ENCODE measurements around the gene IQCE.
"Not testable (repeated sequence)": the region's sequence is repeated elsewhere in the genome, so short reads cannot be mapped to it uniquely, and the experiment has no call there.

Gene IQCE

DNA sequence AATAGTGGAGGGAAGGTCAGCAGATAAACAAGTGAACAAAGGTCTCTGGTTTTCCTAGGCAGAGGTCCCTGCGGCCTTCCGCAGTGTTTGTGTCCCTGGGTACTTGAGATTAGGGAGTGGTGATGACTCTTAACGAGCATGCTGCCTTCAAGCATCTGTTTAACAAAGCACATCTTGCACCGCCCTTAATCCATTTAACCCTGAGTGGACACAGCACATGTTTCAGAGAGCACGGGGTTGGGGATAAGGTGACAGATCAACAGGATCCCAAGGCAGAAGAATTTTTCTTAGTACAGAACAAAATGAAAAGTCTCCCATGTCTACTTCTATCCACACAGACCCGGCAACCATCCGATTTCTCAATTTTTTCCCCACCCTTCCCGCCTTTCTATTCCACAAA lies 25.2 kb upstream of the IQCE start:
- DNase-seq = not testable (repeated sequence)

DNA sequence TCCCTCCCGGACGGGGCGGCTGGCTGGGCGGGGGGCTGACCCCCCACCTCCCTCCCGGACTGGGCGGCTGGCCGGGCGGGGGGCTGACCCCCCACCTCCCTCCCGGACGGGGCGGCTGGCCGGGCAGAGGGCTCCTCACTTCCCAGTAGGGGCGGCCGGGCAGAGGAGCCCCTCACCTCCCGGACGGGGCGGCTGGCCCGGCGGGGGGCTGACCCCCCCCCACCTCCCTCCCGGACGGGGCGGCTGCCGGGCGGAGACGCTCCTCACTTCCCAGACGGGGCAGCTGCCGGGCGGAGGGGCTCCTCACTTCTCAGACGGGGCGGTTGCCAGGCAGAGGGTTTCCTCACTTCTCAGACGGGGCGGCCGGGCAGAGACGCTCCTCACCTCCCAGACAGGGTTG lies 24.6 kb upstream of the IQCE start:
- DNase-seq = not testable (repeated sequence)

DNA sequence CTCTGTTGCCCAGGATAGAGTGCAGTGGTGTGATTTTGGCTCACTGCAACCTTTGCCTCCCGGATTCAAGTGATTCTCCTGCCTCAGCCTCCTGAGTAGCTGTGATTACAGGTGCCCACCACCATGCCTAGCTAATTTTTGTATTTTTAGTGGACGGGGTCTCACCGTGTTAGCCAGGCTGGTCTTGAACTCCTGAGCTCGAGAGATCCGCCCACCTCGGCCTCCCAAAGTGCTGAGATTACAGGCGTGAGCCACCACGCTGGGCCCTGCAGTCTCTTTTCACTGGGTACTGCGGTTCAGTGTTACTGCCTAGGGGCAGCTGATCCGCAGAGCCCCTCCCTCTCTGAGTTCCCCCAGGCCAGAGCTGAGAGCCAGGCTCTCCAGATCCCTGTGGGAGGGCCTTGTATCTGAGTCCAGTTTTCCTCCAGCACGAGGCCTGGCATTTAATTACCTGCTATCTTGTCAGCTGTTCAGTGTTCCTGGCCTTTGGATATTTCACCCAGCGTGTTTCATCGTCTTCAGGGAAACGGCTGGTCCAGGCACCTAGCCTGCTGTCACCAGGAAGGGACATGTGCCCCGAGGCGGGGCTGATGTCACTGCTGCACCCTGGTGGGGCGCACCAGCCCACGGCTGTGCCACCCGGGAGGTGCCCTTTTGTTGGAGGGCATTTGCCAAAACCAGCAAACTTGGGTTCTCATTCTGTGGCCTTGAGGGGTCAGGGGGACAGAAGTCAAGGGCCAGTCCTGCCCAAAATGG lies 22.7 kb upstream of the IQCE start:
- not testable (repeated sequence) for DNase-seq

DNA sequence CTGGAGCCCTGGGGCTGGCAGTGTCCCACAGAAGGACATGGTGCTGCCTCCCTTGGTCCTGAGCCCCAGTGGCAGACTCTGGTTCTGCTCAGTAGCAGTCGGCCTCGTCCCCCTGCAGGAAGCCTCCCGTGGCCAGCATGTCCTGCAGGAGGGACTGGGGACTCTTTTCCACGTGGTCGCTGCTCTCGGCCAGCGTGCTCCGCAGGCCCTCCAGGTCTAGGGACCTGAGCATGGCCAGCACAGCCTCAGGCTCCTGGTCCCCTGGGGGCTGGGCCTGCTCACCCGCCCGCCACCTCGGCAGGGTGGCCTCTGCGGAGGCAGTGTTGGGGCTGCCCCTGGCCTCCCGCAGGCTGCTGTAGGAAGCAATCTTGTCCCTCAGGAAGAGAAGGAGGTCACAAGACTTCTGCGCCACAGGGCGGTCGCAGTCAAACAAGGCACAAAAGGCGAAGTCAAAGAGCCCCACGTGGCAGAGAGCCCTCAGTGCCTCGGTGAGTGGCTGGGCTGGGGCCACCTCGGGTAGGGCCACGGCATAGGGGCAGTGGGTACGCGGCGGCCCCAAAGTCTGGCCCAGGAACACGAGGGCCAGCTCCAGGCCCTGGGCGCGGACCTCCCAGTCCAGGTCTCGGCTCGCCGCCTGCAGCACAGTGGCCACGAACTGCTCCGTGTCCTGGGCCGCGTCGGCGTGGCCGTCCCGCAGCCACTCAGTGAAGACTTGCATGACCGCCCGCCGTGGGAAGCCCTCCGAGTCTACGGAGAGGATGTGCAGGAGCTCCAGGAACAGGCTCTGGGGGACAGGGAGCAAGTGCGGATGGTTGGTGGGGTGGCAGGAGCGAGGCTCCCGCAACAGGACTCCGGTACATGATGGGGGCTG lies 20.6 kb upstream of the IQCE start:
- DNase-seq = no peak

DNA sequence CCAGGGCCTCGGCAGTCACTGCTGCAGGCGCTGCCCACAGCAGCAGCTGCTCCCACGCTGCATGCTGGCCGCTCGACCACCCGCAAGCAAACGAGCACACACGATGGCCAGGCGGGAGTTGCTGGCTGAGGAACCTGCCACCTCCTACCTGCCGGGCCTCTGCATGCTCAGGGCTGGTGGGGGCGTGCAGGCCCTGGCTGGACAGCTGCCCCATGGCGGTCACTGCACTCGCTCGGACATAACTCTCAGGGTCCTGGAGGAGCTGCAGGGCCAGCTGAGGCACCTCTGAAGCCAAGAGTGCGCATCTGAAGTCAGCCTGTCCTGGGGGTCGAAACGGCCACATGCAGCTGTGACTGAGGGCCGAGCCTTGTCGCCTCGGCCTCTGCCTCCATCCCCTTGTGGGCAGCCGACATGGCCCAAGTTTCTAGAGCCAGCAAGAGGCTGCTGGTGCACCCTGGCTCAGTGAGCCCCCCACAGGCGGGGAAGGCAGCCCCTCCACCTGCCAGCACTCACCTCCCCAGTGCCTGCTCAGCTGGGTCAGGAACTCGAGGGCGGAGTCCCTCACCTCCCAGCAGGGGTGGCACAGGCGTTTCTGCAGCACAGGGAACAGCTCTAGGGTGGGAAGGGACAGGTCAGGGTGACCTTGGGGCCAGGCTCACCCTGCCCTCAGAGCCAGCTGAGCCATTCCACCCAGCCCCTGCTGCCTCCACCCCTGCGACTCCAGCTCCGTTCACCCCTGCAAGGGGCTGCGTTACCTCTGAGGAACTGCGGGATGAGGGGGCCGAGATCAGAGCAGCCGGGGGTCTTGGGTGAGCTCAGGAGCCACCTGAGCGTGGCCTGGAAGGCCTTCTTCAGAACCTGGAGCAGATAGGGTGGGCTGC lies 19.5 kb upstream of the IQCE start:
- no peak for DNase-seq

DNA sequence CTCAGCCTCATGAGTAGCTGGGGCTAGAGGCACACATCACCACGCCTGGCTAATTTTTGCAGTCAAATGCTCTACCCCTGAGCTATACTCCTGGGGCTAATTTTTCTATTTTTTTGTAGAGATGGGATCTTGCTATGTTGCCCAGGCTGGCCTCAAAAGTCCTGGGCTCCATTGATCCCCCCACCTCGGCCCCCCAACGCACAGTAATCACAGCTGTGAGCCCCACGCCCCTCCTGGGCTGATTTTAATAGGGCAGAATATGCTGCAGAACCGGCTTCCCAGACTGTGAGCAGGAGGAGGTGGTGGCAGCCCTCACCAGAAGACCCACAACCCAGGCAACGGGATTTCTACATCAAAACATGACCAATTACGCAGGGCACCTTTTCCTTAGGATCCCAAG lies 18.6 kb upstream of the IQCE start:
- no peak for DNase-seq

DNA sequence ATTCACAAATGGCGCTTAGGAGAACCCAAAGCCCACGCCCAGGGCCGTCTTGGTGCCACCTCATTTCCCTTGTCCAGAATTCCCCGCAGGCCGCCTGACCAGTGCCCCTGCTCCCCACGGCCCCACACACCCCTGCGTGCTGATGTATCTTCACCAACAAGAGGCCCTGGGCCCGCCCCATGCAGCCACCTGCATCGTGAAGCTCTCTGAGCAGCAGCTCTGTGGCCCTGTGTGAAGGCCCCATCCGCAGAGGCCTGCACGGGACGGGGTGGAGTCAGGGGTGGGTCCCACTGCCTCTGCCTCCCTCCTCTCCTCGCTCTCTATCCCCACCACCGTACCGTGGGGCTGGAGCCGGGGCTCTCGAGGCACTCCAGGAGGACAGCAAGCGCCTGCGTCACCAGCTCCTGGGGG lies 18.1 kb upstream of the IQCE start:
- DNase-seq = no peak

DNA sequence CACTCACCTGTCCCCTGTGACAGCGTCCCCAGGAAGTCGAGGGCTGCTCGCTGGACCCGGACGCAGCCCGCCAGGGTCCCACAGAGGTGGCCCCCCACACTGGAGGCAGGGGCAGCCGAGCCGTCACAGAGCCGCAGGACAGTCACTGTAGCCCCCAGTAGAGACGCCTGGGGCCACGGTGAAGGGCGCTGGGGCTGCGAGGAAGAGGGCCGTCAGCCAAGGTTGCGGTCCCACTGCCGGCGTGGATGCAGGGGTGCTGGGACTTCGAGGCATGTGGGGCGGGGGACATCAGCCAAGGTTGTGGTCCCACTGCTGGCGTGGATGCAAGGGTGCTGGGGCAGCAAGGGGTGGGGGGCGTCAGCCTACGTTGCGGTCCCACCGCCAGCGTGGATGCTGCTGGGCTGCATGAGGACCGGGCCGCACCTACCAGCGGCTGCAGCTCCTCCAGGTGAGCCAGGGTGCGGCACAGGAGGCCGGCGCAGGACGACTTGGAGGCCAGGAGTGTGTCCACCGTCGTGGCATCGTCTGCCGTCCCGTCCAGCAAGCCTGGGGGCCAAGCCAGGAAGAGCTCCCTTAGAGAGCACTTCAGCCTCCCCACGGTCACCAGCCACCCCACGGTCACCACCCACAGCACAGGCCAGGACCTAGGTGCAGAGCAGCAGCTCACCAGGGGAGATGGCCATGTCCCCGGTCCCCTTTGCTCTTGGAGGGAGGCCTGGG lies 17.3 kb upstream of the IQCE start:
- no peak for DNase-seq

DNA sequence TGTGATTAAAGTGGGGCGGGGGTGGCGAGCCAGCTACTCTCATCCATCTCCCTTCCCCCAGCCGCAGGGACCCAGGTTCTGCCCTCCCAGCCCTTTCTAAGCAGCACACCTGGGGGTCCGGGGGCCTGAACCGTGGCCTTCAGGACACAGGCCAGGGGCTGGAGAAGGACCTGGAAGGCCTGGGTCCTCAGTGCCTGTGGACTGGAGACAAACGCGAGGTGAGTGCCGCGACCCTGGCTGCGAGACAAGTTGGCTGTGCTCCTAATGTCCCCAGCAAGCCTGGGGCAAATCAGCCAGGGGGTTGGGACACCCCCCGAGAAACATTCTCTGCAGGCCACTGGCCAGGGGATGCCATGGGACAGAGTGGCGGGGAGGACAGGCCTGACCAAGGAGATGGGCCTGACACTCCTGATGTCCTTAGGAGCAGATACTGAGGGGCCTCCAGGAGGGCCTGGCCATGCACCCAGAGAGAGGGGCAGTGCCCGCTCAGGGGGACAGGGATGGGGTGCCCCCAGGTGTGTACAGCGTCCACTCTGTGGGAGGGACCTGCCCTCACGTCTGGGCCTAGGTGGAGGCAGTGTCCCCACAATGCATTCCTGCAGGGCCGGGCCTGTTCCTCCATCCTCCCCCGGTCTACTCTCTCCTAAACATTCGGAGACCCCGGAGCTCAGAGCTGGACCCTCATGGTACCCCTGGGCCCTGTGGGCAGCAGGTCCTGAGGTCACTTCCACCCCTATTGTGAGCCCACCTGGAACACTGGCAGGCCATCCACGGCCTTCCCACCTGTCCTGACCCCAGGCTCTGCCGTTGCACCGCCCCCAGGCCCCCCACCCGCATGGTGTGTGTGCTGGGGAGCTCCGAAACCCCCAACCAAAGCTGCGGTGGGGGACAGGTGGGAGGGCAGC lies 16.5 kb upstream of the IQCE start:
- no peak for DNase-seq

DNA sequence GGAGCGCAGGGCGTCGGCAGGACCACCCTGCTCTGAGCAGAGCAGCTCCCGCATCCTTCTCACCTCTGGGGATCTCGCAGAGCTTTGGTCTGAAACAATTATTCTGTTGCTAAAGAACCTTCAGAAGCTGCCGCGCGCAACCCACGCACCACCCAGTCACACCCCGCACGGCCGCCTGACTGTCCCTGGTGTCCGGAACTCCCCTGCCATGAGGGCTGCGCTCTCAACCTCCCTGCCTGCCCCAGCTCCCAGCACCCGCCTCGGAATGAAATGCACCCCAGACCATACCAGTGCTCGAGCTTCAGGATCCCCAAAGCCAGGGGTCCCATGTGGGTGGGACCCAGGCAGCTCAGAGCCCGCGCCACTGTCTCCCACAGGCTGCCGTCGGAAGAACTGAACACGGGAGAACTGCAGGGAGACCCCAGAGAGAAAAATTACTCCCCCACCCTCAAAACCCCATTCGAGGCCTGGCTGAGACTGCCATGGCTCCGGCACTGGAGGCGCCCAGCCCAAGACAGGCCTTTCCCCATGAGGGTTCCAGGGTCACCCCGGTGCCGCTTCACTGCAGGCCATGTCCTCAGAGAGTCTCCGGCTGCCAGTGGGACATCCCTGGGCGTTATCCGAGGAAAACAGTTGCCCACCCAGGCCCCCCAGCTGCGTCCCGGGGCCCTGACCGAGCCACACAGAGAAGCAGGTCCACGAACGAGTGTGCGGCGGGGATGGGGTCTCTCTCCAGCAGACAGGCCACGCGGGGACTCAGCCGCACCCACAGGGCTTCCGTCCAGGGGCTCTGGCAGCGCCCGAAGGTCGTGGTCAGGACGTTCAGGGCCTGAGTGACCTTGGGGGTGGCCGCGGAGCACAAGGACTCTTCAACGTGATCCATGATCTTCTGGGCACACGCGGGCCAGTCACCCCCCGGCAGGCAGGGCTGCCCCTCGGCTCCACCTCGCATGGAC lies 15.6 kb upstream of the IQCE start:
- DNase-seq = no peak

DNA sequence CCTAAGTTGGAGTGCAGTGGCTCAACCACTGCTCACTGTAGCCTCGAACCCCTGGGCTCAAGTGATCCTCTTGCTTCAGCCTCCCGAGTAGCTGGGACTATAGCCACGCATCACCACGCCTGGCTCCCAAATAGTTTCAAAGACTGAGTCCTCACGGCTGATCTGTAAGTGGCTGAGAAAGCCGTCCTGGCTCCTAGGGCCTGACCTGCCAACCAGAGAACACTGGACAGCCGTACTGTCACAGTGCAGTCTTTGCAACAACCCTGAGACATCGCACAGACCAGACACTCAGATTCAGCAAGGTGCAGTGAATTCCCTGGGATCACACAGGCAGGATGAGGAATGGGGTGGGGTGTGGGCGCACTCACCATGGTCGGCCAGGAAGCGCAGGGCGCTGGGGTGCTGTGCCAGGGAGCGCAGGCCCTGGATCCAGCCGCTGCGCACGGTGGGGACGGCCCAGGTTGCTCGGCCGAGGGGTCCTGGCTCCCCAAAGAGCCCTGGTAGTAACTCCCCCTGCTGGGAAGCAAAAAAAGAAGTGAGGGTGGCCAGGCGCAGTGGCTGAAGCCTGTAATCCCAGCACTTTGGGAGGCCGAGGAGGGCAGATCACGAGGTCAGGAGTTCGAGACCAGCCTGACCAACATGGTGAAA lies 14.1 kb upstream of the IQCE start:
- DNase-seq = no peak

DNA sequence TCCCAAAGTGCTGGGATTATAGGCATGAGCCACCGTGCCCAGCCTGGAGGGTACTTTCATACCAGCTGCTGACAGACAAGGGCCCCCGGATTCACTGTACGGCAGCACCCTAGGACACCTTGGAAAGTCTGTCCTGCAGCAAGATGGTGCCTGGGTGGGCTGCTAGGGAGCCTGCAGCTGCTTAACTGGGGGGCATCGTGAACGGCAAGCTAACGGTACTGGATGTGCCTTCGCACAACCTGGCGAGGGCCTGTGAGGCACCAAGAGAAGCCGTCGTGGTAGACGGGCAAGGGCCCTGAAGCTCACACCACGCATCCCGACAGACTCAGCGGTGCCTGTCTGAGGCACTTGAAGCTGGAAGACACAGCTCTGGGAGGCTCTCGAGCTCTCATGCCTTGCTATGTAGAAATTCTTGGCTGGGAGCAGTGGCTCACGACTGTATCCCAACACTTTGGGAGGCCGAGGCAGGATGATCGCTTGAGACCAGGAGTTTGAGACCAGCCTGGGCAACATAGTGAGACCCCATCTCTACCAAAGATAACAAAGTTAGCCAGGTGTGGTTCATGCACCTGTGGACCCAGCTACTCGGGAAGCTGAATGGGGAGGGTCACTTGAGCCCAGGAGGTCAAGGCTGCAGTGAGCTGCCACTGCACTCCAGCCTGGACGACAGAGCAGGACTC lies 12.9 kb upstream of the IQCE start:
- DNase-seq = no peak

DNA sequence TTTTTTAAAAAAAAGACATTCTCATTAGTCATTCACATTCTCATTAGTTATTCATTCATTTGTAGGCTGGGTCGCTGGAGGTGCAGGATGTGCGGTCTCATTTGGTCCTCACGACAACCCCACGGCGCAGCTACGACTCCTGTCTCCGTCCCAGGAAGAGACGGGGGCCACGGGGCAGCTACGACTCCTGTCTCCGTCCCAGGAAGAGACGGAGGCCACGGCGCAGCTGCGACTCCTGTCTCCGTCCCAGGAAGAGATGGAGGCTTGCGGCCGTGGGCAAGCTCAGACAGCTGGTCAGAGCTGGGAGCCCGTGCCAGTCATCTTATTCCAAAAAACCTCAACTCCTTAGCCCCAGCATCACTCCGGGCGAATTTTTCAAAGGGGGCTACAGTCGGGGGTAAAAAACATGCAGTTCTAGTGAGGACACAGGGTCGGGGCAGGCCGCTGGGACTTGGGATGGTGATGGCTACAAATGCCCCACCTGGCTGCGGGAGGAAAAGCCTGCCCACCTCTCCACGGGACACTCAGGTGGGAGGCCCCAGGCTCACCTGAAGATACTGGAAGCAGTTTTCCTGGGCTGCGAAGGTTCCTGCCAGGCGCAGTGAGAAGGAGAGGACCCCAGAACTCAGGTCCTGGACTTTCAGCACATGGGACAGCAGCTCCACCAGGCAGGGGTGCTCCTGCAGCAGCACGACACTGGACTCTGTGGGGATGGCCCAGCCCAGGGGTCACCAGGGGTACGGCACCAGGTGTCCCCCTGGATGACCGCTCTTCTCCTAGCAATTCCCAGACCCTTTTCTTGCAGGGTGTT lies 11.8 kb upstream of the IQCE start:
- no peak for DNase-seq

DNA sequence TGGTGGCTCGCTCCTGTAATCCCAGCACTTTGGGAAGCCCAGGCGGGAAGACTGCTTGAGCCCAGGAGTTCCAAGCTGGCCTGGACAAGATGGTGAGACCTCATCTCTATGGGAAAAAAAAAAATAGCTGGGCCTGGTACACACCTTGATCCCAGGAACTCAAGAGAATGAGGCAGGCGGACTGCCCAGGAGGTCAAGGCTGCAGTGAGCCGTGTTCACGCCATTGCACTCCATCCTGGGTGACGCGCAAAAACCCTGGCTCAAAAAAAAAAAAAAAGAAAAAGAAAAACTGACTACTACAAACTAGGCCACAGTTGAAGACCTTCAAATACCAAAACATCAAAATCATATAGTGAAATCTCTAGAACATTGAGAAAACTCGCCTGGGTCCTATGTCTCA lies 7.4 kb upstream of the IQCE start:
- DNase-seq = no peak

DNA sequence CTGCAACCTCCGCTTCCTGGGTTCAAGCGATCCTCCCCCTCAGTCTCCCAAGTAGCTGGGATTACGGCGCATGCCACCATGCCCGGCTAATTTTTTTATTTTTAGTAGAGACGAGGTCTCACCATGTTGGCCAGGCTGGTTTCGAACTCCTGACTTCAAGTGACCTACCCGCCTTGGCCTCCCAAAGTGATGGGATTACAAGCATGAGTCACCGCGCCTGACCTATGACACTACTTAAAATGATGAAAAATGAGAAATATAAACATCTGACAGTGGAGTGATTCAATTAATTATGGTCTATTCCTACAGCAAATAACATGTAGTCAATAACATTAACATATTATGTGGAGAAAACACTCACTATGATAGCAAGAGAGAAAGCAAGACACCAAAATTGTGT lies 5.7 kb upstream of the IQCE start:
- DNase-seq = no peak

DNA sequence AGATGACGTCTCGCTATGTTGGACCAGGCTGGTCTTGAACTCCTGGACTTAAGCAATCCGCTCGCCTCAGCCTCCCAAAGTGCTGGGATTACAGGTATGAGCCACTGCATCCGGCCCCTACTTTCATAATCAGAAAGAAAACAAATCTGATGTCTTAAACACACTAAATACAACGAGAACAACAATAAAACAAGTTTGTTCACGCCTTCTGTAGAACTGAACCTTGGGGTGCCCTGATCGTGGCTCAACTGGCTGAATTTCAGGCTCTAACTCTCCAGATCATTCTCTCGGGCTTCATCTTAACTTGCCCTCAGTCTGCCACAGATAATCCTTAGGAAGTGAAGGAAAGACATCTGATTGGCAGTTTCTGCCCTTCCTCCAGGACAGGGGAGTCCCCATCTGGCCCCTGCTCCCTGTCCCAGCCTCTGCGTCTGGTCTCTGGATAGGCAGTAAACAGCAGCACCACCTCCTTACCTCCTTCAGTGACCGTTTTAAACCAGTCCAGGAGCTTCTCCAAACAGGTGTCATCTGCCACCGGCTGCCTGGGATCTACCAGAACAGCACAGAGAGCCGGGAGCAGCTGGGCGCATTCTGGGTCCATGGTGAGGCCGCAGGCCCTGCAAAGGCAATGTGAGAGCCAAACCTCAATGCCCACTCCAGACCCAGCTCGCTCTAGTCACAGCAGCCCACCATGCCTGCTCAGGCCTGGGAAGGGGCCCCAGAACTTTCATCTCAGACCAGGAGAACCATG lies 4.8 kb upstream of the IQCE start:
- no peak for DNase-seq

DNA sequence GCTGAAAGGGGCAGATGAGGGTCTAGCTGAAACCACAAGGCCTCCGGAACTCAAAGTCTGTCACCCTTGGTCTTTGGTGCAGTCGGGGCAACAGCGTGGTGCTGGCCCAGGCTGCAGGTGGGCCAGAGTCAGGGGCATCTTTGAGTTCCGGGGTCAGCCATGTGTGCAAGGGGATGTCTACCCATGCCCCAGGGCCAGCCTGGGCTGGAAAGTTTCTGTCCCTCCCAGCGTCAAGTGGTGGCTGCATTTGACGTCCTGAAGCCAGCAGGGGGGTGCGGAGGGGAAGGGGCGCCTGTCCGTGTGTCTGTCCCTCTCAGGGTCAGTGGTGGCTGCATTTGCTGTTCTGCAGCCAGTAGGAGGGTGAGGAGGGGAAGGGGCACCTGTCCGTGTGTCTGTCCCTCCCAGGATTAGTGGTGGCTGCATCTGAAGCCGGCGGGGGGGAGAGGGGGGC lies 4.1 kb upstream of the IQCE start:
- no peak for DNase-seq
